Progenitor cell of endocrine pancreas (in vitro differentiated cells): ENCODE measurements around the gene ZBTB18. TPM values are rescaled to one million over a fixed set of nuclear protein-coding genes. Genes with fewer than 3 reads are reported as not detected.

Experiments used
- DNase-seq: peaks from one replicate; pipeline ENCODE4 v3.0.0; 2021; ENCODE audit warnings: low spot score; ENCODE audit not compliant: unreplicated experiment
- H3K27ac Mint-ChIP-seq: 2 replicates; pipeline ENCODE4 v1.8.0; 2021; ENCODE audit warnings: mild to moderate bottlenecking, moderate library complexity, mixed read lengths
- H3K27me3 Mint-ChIP-seq: 2 replicates; pipeline ENCODE4 v1.8.0; 2021; ENCODE audit warnings: mixed read lengths
- H3K36me3 Mint-ChIP-seq: 2 replicates; pipeline ENCODE4 v1.8.0; 2022; ENCODE audit warnings: mixed read lengths; ENCODE audit not compliant: insufficient read depth
- H3K4me1 Mint-ChIP-seq: 2 replicates; pipeline ENCODE4 v1.8.0; 2021; ENCODE audit warnings: low read depth, mixed read lengths
- H3K4me3 Mint-ChIP-seq: 2 replicates; pipeline ENCODE4 v1.8.0; 2021; ENCODE audit warnings: low read depth, mild to moderate bottlenecking, moderate library complexity, mixed read lengths
- H3K9me3 Mint-ChIP-seq: 2 replicates; pipeline ENCODE4 v1.8.0; 2021; ENCODE audit warnings: low read depth, mixed read lengths
- total RNA-seq: library from RNA; stranded (reverse); gene quantifications from 2 replicates; pipeline ENCODE4 v1.2.1, GENCODE V29; 2021
- TF ChIP-seq, protein P1 (sequence below): fragments of 200-600 bp; sonication (generic); IDR thresholded peaks from one replicate; pipeline ENCODE4 v1.5.0; 2021; ENCODE audit warnings: antibody characterized with exemption, mild to moderate bottlenecking; ENCODE audit not compliant: unreplicated experiment

ZBTB18 gene
- total RNA-seq, 1 donor from 2014 or later, result 32.3 TPM

GRCh38 chr1:244027491-244028145 is 23.5 kb upstream of the ZBTB18 start:
- H3K9me3 Mint-ChIP-seq, result peaks cover 3% of the 10 kb centered on the region
- H3K4me1 Mint-ChIP-seq, result peaks cover 3% of the 10 kb centered on the region
- no peaks in the 10 kb centered on the region for H3K36me3 Mint-ChIP-seq
- H3K27me3 Mint-ChIP-seq, result peaks cover 28% of the 10 kb centered on the region
- H3K4me3 Mint-ChIP-seq, result no peak overlapping the region
- TF ChIP-seq, protein P1, sequence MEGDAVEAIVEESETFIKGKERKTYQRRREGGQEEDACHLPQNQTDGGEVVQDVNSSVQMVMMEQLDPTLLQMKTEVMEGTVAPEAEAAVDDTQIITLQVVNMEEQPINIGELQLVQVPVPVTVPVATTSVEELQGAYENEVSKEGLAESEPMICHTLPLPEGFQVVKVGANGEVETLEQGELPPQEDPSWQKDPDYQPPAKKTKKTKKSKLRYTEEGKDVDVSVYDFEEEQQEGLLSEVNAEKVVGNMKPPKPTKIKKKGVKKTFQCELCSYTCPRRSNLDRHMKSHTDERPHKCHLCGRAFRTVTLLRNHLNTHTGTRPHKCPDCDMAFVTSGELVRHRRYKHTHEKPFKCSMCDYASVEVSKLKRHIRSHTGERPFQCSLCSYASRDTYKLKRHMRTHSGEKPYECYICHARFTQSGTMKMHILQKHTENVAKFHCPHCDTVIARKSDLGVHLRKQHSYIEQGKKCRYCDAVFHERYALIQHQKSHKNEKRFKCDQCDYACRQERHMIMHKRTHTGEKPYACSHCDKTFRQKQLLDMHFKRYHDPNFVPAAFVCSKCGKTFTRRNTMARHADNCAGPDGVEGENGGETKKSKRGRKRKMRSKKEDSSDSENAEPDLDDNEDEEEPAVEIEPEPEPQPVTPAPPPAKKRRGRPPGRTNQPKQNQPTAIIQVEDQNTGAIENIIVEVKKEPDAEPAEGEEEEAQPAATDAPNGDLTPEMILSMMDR, result no peak
- DNase-seq, result no peak
- no peak overlapping the region for H3K27ac Mint-ChIP-seq

DNA sequence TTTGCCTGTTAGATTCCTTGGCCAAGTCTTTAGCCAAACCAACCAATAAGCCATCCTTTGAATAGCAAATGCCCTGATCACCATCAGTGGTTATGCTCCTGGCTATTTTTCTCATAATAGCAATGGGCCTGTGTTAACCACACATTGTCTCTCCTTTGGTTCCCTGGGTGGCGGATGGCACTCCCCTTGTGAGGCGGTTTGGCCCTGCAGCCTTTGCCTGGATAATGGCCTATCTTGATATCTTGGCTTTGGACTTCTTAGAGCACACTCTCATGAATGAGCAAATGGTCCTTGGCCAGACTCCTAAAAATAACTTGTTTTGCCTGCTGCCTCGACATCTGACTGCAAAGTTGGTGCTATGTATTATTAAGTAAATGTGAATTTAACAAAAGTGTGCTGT is 22.4 kb upstream of the ZBTB18 start:
- no peak overlapping the region for H3K27ac Mint-ChIP-seq
- no peaks in the 10 kb centered on the region for H3K4me1 Mint-ChIP-seq
- peaks cover 3% of the 10 kb centered on the region for H3K9me3 Mint-ChIP-seq
- no peak for DNase-seq
- TF ChIP-seq, protein P1, result no peak
- no peak overlapping the region for H3K4me3 Mint-ChIP-seq
- no peaks in the 10 kb centered on the region for H3K36me3 Mint-ChIP-seq
- peaks cover 25% of the 10 kb centered on the region for H3K27me3 Mint-ChIP-seq

DNA sequence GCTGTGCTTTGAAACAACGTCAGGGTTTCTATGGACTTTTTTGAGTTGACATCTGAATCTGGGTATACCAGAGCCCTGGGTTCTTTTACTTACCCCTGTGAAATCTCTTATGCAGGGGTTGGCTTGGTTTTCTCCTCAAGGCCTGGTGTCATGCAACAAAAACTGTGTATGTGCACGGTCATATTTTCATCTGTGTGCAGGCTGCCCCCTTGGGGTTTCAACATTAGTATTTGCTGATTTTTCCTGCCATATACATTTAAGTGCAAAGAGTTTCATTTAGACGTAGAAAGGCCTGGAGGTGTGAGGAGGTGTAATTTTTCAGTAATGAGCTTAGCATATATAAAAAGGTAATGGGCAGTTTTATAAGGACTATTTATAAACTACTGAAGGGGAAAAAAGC is 22.0 kb upstream of the ZBTB18 start:
- H3K4me3 Mint-ChIP-seq, result no peak overlapping the region
- H3K9me3 Mint-ChIP-seq, result peaks cover 3% of the 10 kb centered on the region
- no peaks in the 10 kb centered on the region for H3K4me1 Mint-ChIP-seq
- H3K36me3 Mint-ChIP-seq, result no peaks in the 10 kb centered on the region
- H3K27me3 Mint-ChIP-seq, result peaks cover 24% of the 10 kb centered on the region
- H3K27ac Mint-ChIP-seq, result no peak overlapping the region
- TF ChIP-seq, protein P1, result no peak
- no peak for DNase-seq

- Mint-ChIP-seq H3K27me3 (peaks cover 18% of the 10 kb centered on the region), H3K27ac (no peak overlapping the region), H3K36me3 (no peaks in the 10 kb centered on the region), H3K4me1 (no peaks in the 10 kb centered on the region), H3K4me3 (no peak overlapping the region), H3K9me3 (peaks cover 3% of the 10 kb centered on the region)
- TF ChIP-seq, protein P1, result no peak
- DNase-seq, result no peak
Measured at GRCh38 chr1:244030481-244031040, 20.5 kb upstream of the ZBTB18 start.

DNA sequence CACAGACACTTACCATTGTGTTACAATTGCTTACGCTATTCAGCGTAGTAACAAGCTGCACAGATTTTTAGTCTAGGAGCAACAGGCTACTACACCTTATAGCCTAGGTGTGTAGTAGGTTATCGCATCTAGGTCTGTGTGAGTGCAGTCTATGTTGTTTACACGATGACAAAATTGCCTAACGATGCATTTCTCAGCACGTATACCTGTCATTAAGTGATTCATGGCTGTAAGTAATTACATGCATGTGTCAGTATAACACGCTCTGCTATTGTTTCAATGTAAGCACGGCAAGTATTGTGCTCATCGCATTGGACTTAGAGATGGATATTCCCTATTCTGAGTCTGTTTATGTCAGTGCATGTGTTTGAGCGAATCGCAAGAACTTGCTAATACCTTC is 15.7 kb upstream of the ZBTB18 start:
- Mint-ChIP-seq H3K9me3 (peaks cover 3% of the 10 kb centered on the region), H3K27me3 (peaks cover 15% of the 10 kb centered on the region), H3K4me3 (no peak overlapping the region), H3K36me3 (no peaks in the 10 kb centered on the region), H3K27ac (no peak overlapping the region), H3K4me1 (no peaks in the 10 kb centered on the region)
- TF ChIP-seq, protein P1, result no peak
- DNase-seq, result no peak
